ENCODE measurements around the gene TRAF2.

DNA sequence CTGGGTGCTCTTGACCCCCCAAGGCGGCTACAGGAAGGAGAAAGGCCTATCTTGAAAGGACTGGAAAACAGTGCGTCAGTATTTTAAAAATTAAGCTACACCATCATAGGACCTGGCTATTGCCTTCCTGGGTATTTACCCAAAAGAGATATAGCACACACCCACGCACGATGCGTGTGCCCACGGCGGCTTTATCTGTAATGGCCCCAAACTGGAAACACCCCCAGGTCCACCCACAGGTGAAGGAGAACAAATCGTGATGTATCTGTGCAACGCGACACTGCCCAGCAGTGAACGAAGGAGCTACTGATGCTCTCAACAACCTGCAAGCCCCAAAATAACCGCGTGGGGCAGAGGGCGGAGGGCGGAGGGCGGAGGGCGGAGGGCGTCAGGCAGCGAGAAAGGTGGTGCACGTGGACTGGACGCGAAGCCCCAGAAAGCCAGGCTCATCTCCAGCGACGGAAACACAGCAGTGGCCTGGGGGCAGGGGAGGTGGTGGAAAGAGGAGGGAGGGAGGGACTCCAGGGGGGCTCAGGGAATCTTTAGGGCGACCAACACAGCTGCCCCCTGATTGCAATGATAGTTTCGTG is 78.6 kb downstream of the TRAF2 start:
- TF ChIP-seq GATA2 (IDR thresholded peaks at IDR 0.05; ENCODE audit: low read depth, low read length) (no peak), GATA3 (IDR thresholded peaks at IDR 0.05; ENCODE audit: low read depth, low read length) (no peak)

Measured in SH-SY5Y (cell line).